Measurements from ENCODE around the gene C1QTNF5. TPM values are rescaled to one million over a fixed set of nuclear protein-coding genes. Genes with fewer than 3 reads are reported as not detected.

Gene C1QTNF5
- total RNA-seq, 1 experiment from 2014 or later = not detected

GRCh38 chr11:119338318-119338890, 2.3 kb downstream of the C1QTNF5 start:
- peak; percentile 71 for DNase-seq (ENCODE audit: low read depth, low spot score)
- CTCF ChIA-PET = interaction anchor here (0.5 to 3.5 kb wide), 30 partner anchors 10 to 1168 kb away, joined by 3 to 43 read pairs (median 4); partner anchors contain the start of genes CBL, DPAGT1, USP2 and VPS11
- intact Hi-C loops (cut with micrococcal nuclease; ENCODE audit: unreplicated experiment) = loop anchor here (2.0 to 5.0 kb wide), 2 partner anchors 34 to 136 kb away; no protein-coding TSS in a partner anchor
- peak overlapping the region; percentile 40; the same call in 1 of the 2 replicates for H3K27ac ChIP-seq (ENCODE audit: low read length)
- POLR2A ChIA-PET = interaction anchor here (0.6 to 1.3 kb wide), 2 partner anchors 19 to 174 kb away, joined by 4 to 7 read pairs; no protein-coding TSS in a partner anchor
- no TSS peak for BruUV-seq (replicated peaks)
- in situ Hi-C loops (cut with HindIII; ENCODE audit: low pct_unique_long_range_greater_than_20kb, low sequenced_read_pairs) = no loop called here
- no peaks in the 10 kb centered on the region for H3K27me3 ChIP-seq (ENCODE audit: control insufficient read depth, insufficient read depth, low read length)
- ATAC-seq = peak; percentile 73
- no peaks in the 10 kb centered on the region for H3K9me3 ChIP-seq (ENCODE audit: control insufficient read depth, insufficient read depth, low read depth, low read length)
- H3K36me3 ChIP-seq (ENCODE audit: control insufficient read depth, insufficient read depth, low read length) = no peaks in the 10 kb centered on the region
- 0 out of 4 replicates have a peak overlapping the region, but pooled peaks of 1 of the 2 experiments have one; percentile 16 for H3K4me3 ChIP-seq (ENCODE audit: low read depth in 2 of 2, low read length in 2 of 2)
- H3K4me1 ChIP-seq (ENCODE audit: control insufficient read depth, insufficient read depth, low read length) = peaks cover 40% of the 10 kb centered on the region
- TF ChIP-seq CTCF (IDR thresholded peaks at IDR 0.05) (peak; percentile 98), REST (IDR thresholded peaks at IDR 0.05; ENCODE audit: insufficient read depth in 1 of 2, low read depth in 2 of 2, low read length in 1 of 2) (no peak), SIN3A (IDR thresholded peaks at IDR 0.05; ENCODE audit: borderline replicate concordance, insufficient read depth, low read depth, low read length) (no peak), TCF7L2 (IDR thresholded peaks at IDR 0.05; ENCODE audit: low read depth, low read length) (no peak), POLR2AphosphoS5 (IDR thresholded peaks at IDR 0.05; ENCODE audit: low read depth, low read length) (0 out of 2 replicates have a peak, but pooled peaks have one; percentile 16)

GRCh38 chr11:119337581-119338317, 2.9 kb downstream of the C1QTNF5 start:
- H3K9me3 ChIP-seq (ENCODE audit: control insufficient read depth, insufficient read depth, low read depth, low read length) = no peaks in the 10 kb centered on the region
- BruUV-seq (replicated peaks) = no TSS peak
- no peaks in the 10 kb centered on the region for H3K27me3 ChIP-seq (ENCODE audit: control insufficient read depth, insufficient read depth, low read length)
- peak overlapping the region; percentile 40 for H3K27ac ChIP-seq (ENCODE audit: low read length)
- intact Hi-C loops (cut with micrococcal nuclease; ENCODE audit: unreplicated experiment) = loop anchor here (2.0 to 5.0 kb wide), 2 partner anchors 35 to 137 kb away; no protein-coding TSS in a partner anchor
- H3K4me1 ChIP-seq (ENCODE audit: control insufficient read depth, insufficient read depth, low read length) = peaks cover 40% of the 10 kb centered on the region
- POLR2A ChIA-PET = interaction anchor here (0.6 to 1.3 kb wide), 6 partner anchors 18 to 392 kb away, joined by 3 to 13 read pairs (median 4); partner anchors contain the start of genes CBL and HINFP
- 0 out of 4 replicates have a peak overlapping the region, but pooled peaks of 1 of the 2 experiments have one; percentile 16 for H3K4me3 ChIP-seq (ENCODE audit: low read depth in 2 of 2, low read length in 2 of 2)
- ATAC-seq (peak; percentile 39), DNase-seq (ENCODE audit: low read depth, low spot score) (no peak)
- TF ChIP-seq CTCF (IDR thresholded peaks at IDR 0.05) = no peak
- TF ChIP-seq SIN3A (IDR thresholded peaks at IDR 0.05; ENCODE audit: borderline replicate concordance, insufficient read depth, low read depth, low read length) = no peak
- 0 out of 2 replicates have a peak, but pooled peaks have one; percentile 19 for TF ChIP-seq POLR2AphosphoS5 (IDR thresholded peaks at IDR 0.05; ENCODE audit: low read depth, low read length)
- no peak for TF ChIP-seq REST (IDR thresholded peaks at IDR 0.05; ENCODE audit: insufficient read depth in 1 of 2, low read depth in 2 of 2, low read length in 1 of 2)
- in situ Hi-C loops (cut with HindIII; ENCODE audit: low pct_unique_long_range_greater_than_20kb, low sequenced_read_pairs) = no loop called here
- CTCF ChIA-PET = interaction anchor here (0.5 to 3.5 kb wide), 26 partner anchors 10 to 739 kb away, joined by 3 to 43 read pairs (median 5); partner anchors contain the start of genes CBL, DPAGT1, USP2 and VPS11
- H3K36me3 ChIP-seq (ENCODE audit: control insufficient read depth, insufficient read depth, low read length) = no peaks in the 10 kb centered on the region
